ENCODE results near the gene LRRC7.

GRCh38 chr1:70063861-70064260, 496.1 kb downstream of the LRRC7 start:
- TF ChIP-seq EZH2phosphoT487 (IDR thresholded peaks at IDR 0.05; ENCODE audit: low read length) (no peak), EZH2 (optimal IDR thresholded peaks at IDR 0.05; ENCODE audit: low read depth, low read length) (no peak), CTCF (IDR thresholded peaks at IDR 0.05; ENCODE audit: low read length) (no peak)
